ENCODE measurements around the gene ABTB2.

The ABTB2 gene

GRCh38 chr11:34359548-34359891 lies 1.7 kb upstream of the ABTB2 start:
- no peak for DNase-seq

GRCh38 chr11:34358728-34359547 lies 1.1 kb upstream of the ABTB2 start:
- DNase-seq, result peak; percentile 89

DNA sequence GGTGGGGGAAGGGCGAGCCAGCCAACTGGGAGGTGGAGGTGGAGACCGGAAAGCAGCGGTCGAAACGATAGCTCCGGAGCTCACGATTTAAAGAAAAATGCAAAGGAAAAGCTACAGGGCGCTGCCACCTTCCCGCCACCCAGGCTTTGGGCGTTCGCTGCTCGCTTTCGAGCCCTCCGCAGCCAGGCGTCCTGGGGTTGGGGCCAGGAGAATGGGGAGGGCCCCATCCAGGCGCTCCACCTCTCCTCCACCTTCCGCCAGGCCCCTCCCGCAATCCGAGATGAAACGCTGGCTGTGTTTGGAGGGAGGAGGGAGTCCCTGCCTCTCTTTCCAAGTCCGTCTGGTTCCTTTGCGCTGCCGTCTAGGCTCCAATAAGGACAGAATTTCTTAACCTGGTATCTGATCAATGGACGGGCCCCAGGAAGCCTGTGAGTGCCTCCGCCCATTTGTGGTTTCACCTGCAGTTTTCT lies 483 bp upstream of the ABTB2 start:
- peak; percentile 89 for DNase-seq

DNA sequence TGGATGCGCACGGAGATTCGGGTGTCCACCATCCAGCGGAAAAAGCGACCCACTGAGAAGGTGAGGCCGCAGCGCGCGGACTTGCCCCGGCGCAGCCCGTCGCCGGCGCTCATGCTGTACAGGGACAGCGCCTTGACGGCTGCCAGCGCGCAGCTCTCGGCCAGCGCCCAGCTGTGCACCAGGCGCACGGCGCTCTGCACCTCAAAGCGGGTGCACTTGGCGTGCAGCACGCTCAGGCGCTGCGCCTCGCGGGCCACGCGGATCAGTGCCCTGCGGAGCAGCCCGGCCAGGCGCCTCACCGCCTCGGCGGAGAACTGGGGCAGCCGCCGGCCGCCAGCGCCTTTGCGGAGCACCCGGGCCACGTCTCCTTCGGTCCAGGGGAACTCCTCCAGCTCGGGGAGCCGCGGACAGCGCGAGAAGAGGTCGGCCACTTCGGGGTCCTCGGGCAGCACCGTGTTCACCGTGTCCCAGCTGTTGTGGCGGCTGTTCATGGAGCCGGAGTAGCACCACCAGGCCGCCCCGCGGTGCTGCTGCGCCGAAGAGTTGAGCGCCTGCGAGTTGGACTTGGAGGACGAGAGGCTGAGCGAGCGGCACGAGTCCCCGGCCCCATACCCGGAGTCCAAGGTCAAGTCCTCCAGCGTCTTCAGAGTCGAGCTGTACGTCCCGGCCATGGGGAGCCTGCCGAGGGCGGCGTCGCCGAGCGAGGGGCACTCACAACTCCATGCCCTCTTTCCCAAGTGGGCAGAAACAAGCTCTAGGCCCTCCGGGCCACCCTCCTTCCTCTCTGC lies 703 bp downstream of the ABTB2 start:
- peak; percentile 75 for DNase-seq

- peak; percentile 60 for DNase-seq
Measured at GRCh38 chr11:34356576-34356912, 1.3 kb downstream of the ABTB2 start.

DNA sequence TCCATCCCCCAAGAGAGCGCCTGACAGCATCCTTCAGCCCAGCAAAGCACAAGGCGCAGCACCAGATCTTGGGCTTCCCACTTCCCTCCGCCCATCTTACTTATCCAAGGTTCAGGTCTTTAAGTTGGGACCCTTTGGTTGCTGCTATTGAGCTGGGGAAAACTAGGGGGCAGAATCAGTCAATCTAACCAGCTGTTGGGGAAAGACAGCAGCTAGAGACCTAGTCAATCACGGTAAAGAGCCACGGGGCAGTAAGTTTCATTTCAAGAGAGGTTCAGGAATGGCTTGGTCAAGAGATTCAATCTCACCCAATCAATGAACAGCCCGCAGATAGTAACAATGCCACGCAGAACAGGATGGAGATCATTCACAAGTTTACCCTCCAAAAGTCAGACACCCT lies 1.7 kb downstream of the ABTB2 start:
- no peak for DNase-seq

GRCh38 chr11:34355726-34356125 lies 2.1 kb downstream of the ABTB2 start:
- no peak for DNase-seq

DNA sequence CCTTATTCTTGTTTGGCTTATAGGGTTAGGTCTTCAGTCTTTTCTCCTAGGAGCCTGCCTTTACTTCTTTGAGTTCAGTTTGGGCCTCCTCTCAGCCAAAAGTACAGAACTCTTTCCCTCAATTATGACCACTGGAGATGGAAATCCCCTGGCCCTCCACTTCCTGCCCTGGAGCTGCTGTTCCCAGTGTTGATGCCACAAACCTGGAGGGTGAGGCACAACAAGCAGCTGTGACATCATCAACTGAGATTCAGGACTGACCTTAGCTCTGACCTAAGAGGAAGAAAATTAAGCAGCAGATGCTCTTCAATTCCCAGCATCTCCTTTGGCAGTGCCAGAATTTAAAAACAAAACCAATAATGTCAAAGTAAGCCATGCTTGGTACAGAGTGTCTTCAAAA lies 3.0 kb downstream of the ABTB2 start:
- DNase-seq, result peak; percentile 32

DNA sequence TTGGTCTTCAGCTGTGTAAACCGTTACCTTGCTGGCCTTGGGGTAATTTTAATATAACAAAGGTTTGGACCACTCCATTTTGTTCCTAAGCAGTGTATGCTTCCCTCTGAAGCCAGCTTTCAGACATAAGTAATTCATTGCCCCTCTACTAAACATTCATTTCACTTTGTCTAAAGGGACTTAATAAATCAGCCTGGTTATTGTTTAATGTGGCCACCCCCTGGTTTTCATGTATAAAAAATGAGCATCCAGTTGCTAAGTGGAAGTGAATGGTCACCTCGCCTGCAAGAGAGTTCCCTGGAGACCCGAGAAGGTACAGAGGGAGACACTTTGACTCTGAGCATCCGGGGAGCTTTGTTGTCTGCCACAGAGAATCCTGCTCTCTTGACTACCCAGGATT lies 3.9 kb downstream of the ABTB2 start:
- DNase-seq, result no peak

GRCh38 chr11:34351687-34352469 lies 5.9 kb downstream of the ABTB2 start:
- no peak for DNase-seq

DNA sequence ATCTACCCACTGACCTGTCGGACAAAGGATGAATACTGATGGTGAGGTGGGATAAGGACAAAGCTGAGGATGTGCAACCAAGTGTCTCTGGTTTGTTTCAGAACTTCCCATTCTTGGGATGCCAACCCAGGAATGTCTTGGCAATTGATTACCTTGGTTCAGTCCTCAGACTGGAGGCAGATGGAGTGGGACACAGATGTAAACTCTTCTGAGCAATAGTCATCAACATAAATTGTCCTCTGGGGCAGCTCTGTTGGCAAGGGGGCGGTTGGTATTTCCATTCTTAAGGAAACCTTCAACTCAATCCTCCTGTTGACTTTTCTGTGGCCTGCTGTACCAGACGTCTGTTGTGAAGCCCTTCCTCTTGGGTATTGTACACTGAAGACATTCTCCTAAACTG lies 6.8 kb downstream of the ABTB2 start:
- DNase-seq, result no peak

DNA sequence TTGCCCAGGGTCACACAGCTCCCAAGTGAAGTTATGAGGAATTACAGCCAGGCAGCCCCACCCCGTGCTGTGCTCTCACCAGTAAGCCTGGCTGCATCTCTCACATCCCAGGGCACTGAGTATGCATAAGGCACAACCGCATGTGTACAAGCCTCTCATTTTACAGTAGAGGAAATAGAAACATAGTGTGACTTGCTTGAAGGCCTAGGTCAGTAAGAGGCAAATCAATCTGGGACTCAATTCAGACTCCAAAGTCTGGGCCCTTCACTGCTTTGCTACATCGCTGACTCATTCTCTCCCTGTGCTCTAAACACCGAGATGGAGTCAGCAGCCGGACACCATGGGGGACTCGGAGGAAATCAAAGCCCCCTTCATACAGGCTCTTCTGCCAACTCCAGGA lies 7.9 kb downstream of the ABTB2 start:
- no peak for DNase-seq

DNA sequence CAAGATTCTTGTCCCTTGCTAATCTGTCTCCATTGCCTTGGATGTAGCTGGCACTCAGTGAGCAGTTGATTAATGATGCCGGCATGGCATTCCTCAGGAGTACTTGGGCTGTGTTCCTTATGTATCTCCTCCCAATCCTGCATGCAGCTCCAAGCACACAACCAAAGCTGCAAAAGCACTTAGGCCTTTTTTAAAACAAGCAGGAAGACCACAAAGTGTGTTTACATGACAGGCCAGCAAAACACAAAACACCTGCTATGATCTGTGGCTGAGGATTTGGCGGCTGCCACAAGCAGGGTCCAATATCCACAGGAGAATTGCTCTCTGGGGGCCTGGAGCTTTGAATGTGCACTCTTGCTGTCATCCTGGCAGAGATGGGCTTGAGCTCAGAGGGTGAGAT lies 8.9 kb downstream of the ABTB2 start:
- DNase-seq, result peak; percentile 39

- no peak for DNase-seq
Measured at GRCh38 chr11:34348096-34348495, 9.7 kb downstream of the ABTB2 start.

DNA sequence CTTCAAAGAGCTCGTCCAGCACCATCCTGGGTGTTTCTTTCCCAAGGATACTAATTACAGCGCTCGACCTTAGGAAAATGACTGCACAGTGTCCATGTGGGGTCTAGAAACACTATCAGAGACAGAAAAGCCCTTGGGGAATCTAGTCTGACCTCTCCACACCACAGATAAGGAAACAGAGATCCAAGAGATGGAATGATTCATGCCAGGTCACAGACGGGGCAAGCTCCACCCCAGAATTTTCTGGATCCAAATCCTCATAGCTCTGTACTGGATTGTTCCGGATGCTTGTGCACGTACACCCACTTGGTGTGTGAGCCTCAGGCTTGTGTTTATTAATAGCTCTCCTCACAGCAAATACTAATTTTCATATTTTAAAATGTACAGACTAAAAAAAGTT lies 11.3 kb downstream of the ABTB2 start:
- DNase-seq, result no peak

GRCh38 chr11:34345991-34346480 lies 11.8 kb downstream of the ABTB2 start:
- DNase-seq, result no peak

DNA sequence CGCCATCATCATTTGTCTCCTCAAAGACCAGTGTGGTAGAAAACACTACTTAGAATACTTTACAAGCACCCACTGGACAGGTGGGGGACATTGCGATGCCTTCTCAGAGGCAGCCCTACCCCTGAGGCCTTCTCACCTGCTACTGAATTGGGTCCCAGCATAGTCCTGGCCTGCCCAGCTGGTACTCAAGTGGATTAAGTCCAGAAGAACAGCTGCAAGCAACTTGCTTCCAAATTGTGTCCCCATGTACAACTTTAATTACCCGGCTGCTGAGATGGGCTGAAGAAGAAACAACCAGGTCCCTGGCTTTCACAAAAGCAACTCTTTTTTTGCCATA lies 12.3 kb downstream of the ABTB2 start:
- no peak for DNase-seq

- peak; percentile 75 for DNase-seq
Measured at GRCh38 chr11:34344768-34345539, 12.9 kb downstream of the ABTB2 start.

GRCh38 chr11:34344410-34344767 lies 13.4 kb downstream of the ABTB2 start:
- DNase-seq, result no peak

DNA sequence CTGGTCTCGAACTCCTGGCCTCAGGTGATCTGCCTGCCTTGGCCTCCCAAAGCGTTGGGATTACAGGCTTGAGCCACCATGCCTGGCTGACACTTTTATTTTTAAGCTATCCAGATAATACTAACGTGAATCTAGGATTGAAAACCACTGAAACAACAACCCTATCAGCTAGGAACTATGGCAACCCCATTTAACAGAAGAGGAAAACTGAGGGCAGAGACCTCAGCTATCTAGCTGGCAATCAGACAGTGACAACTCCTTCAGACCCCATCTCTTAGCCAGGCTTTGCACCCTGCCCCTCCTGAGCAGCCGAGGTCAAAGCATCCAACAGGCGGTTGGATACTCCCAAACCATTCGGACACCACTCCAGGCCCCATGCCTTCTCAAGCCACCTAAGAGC lies 14.1 kb downstream of the ABTB2 start:
- DNase-seq, result no peak

DNA sequence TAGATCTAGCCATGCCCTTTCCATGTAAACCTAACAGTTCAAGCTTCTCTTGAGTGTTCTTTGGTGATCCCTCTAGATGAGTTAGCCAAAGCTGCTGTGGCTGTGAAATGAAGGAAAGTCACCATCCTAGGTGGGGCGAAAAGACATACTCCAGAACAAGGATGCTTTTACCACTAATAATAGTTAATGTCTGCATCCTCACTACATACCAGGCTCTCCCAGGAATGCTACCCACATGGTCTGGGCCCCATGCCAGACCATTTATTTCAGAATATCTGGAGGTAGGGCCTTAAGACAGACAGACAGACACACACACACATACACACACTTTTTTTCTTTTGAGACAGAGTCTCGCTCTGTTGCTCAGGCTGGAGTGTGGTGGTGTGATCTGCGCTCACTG lies 14.7 kb downstream of the ABTB2 start:
- DNase-seq, result no peak

GRCh38 chr11:34341931-34342533 lies 15.8 kb downstream of the ABTB2 start:
- no peak for DNase-seq
